Measurements from ENCODE around the gene AFDN.

Gene AFDN

GRCh38 chr6:167796192-167796981 is 30.3 kb upstream of the AFDN start:
- DNase-seq: no peak

GRCh38 chr6:167797011-167797471 is 29.7 kb upstream of the AFDN start:
- no peak for DNase-seq

GRCh38 chr6:167797476-167798265 is 29.0 kb upstream of the AFDN start:
- no peak for DNase-seq

DNA sequence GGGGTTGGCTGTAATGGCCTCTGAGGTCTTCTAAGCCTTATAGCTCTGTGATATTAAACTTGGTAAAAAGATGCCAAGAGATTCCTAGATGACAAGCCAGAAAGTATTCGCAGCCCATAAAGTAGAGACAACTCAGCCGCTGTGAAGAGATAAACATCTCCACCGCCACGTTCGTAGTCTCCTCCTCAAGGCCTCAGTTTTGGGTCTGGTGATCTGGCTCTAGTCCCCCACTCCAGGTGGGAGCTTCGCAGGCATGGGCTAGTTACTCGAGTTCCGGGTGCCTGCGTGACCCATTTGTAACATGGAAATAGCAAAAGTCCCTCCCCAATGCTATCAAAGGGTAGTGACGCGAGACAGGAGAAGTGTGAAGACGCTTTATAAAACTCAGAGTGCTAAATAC is 28.3 kb upstream of the AFDN start:
- no peak for DNase-seq

DNA sequence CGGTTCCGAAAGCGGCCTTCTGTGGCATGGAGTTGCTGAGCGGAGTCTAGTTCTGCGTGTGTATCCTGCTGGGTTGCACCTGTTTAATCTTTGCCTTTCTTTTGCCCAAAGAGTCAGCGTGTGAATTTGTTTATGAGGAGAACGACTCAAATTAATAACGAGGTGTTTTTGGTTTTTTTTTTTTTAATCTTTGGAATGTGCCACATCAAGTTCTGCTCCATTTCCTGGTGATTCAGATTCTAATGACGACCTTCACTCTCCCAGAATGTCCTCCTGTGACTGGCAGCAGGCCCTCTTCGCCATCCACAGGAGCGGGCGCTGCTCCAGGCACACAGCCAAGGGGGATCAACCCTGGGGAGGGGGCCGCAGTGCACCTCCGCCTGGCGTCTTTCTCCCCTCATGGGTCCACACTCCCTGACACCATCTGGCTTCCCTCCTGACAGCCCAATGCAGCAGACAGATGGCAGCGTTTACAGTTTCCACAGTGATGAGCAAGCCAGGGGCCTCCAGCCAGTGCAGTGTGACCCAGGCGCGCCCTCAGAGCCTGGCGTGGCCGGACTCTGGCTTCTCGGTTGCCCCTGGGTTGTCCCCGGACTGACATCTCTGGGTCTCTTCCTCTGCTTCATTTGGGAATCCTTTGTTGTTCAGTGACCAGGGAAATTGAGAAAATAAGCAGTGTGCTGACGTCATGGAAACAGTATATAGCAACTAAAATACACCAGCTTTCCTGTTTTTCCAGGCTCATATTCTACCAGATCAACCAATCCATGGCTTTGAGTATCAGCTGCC is 27.5 kb upstream of the AFDN start:
- DNase-seq: peak; percentile 27

GRCh38 chr6:167800549-167800948 is 26.2 kb upstream of the AFDN start:
- DNase-seq: no peak

- DNase-seq: no peak
These were observed 25.4 kb upstream of the AFDN start for GRCh38 chr6:167801263-167801662.

- no peak for DNase-seq
These were observed 24.4 kb upstream of the AFDN start for GRCh38 chr6:167802339-167802738.

- DNase-seq: no peak
These were observed 22.9 kb upstream of the AFDN start for GRCh38 chr6:167803816-167804215.

DNA sequence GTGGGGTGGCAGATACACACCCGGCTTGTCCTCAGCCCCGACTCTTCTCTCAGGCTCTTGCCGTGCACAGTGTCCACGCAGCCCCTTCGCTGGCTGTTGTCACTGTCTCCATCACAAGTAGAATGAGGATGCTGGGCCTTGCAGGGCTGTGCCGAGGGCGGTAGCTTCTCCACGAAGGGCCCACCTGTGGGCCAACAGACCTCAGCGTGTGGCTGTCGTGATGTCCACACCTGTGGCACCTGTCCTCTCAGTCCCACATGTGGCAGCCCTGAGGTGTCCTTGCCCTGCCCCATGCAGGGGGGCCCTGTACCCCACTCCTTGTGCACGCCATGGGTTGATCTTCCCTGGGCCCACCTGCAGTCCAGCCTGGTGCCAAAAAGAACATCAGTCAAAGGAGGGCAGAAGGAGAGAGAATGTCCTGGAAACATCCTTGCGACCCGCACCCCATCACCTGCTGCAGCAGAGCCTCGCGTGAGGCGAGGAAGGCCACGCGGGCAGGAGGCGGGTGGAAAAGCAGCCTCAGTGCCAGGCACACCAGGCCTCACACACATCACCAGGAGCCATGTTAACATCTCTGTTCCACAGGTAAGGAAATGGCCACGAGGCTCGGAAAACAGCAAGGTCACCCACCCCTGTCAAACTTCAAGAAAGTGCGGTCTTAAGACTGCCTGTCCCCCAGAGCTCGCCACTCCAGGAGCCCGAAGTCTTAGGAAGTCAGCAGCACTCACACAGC is 22.3 kb upstream of the AFDN start:
- DNase-seq: no peak

- no peak for DNase-seq
These were observed 21.2 kb upstream of the AFDN start for GRCh38 chr6:167805349-167806060.

GRCh38 chr6:167806061-167806700 is 20.5 kb upstream of the AFDN start:
- DNase-seq: no peak

- no peak for DNase-seq
These were observed 19.5 kb upstream of the AFDN start for GRCh38 chr6:167807200-167807599.

DNA sequence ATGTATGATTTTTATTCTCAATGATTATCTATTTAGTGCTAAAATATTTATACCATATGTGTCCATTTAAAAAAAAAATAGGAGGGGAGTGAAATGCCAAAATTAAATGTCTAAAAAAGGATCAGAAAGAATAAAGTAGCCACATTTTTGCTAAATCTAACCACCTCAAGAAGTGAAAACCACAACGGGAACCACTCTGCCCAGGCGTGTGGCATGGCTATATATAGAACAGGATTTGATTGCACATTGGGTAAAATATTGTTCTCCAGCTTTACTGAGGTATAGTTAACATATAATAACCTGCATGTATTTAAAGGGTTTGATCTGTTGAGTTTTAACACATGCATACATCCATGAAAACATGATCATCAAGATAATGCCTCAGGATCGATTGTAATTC is 19.0 kb upstream of the AFDN start:
- DNase-seq: no peak

DNA sequence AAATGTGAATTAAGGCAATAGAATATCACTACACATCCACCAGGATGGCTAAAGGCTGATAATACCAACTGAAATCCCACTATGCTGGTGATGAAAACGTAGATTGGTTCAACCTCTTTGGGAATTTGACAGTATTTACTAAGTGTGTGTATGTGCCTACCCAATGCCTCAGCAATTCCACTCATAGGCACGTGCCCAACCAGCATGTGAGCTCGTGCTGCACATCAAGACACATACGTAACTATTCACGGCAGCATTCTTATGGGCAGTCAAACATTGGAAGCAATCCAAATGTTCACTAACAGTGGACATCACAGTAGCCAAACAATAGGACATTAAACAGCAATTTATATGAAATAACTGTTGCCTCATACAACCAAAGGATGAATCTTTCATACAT is 15.7 kb upstream of the AFDN start:
- DNase-seq: no peak

DNA sequence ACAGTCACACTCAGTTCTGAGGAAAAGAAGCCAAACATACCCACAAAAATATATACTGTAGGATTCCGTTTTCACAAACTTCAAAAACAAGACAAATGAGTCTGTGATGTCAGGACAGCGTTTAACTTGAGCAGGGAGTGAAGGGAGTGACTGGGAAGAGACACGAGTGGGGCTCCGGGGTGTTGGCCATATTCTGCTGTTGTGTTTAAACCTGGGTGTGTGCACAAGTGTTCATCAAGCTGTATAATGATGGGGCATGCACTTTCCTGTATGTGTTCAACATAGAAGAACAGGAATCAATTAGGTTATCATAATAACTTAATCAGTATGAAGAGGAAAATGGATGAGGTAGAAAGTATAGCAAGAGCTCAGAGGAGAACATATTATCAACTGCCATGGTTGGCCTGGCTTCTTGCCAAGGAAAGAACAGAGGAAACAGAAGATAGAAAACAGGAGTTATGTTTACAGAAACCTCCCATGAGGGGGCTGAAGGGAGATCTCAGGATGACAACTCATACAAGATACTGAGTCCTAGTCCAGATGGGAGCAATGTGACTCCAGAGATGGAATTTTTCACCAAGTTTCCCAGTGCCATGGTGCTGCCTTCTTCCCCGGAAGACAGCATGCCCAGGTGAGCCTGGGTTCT is 15.1 kb upstream of the AFDN start:
- no peak for DNase-seq

GRCh38 chr6:167812088-167812487 is 14.6 kb upstream of the AFDN start:
- DNase-seq: no peak

DNA sequence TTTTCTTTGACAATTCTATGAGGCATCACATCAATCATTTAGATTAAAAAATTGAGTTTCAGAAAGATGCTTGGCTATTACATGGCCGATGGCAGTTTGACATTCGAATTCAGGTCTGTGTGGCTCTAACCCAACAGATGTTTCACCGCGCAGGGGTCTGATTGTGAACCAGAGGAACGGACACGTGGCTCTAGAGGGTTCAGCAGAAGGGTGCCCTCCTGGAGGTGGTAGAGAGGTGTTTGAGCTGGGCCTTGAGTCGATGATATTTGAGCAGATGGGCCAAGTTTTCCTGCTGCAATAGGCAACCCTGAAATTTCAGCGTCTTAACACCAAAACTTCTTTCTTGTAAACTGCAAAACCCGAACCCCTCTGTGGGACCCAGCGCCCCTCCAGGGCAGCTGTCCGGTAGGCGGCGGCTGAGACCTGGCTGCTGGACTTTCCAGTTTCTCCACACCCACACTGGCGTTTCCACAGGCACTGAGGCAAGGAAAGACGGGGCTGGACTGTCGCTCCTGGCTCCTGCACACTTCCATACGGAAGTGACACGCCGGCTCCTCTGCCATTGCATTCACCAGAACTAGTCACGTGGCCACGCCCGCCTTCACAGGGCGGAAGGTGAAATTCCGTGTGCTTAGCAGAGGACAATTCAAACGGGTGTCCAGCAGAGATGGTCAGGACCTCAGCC is 11.3 kb upstream of the AFDN start:
- DNase-seq: peak; percentile 18

GRCh38 chr6:167817016-167817415 is 9.7 kb upstream of the AFDN start:
- DNase-seq: no peak

DNA sequence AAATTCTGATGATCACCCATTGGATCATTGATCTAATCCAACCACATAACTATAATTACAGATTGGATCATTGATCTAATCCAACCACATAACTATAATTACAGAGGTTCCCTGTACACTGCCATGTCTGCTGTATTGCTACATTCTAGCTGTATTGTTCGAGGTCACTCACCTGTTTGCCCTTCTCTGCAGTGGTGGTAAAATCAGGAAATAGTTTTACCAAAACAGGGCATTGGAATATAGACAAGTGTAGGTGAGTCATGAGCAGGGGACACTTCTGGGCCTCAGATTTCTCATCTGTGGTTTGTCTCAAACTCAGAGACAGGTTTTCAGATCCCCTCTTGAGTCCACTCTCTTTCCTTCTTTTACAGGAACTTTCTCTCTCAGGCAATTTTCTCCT is 9.0 kb upstream of the AFDN start:
- no peak for DNase-seq
